ENCODE results near the gene RAP1A.

Gene RAP1A

DNA sequence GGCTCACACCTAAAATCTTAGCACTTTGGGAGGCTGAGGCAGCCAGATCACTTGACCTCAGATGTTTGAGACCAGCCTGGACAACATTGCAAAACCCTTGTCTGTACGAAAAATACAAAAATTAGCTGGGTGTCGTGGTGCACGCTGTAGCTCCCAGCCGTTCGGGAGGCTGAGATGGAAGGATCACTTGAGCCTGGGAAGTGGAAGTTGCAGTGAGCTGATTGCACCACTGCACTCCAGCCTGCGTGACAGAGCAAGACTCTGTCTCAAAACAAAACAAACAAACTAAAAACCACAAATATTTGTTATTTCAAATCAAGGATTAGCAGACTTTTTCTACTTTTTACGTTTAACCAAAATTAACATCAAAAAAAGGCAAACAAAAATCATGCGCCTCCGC is 88.3 kb downstream of the RAP1A start:
- no peaks in the 10 kb centered on the region for H3K79me2 ChIP-seq (ENCODE audit: low read length)
- H2AFZ ChIP-seq (ENCODE audit: low read length), result no peak overlapping the region
- no peak overlapping the region for H3K9ac ChIP-seq (ENCODE audit: low read length)
- H3K27ac ChIP-seq (ENCODE audit: low read length), result no peak overlapping the region
- H3K4me3 ChIP-seq (ENCODE audit: low read length), result no peak overlapping the region
- no peak for TF ChIP-seq EZH2phosphoT487 (IDR thresholded peaks at IDR 0.05; ENCODE audit: low read length)
- no peak for TF ChIP-seq EZH2 (optimal IDR thresholded peaks at IDR 0.05; ENCODE audit: low read depth, low read length)
- TF ChIP-seq, protein P1, sequence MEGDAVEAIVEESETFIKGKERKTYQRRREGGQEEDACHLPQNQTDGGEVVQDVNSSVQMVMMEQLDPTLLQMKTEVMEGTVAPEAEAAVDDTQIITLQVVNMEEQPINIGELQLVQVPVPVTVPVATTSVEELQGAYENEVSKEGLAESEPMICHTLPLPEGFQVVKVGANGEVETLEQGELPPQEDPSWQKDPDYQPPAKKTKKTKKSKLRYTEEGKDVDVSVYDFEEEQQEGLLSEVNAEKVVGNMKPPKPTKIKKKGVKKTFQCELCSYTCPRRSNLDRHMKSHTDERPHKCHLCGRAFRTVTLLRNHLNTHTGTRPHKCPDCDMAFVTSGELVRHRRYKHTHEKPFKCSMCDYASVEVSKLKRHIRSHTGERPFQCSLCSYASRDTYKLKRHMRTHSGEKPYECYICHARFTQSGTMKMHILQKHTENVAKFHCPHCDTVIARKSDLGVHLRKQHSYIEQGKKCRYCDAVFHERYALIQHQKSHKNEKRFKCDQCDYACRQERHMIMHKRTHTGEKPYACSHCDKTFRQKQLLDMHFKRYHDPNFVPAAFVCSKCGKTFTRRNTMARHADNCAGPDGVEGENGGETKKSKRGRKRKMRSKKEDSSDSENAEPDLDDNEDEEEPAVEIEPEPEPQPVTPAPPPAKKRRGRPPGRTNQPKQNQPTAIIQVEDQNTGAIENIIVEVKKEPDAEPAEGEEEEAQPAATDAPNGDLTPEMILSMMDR (IDR thresholded peaks at IDR 0.05; ENCODE audit: low read length), result no peak
- no peaks in the 10 kb centered on the region for H3K9me2 ChIP-seq (replicated peaks; ENCODE audit: insufficient read depth, low read length)
- H3F3A ChIP-seq (ENCODE audit: insufficient read depth, low read length), result peaks cover 4% of the 10 kb centered on the region; the same call in 1 of the 2 replicates
- no peaks in the 10 kb centered on the region for H4K20me1 ChIP-seq (ENCODE audit: insufficient read depth, low read length)
- H3K36me3 ChIP-seq (replicated peaks; ENCODE audit: insufficient read depth, low read length), result no peaks in the 10 kb centered on the region
- no peak overlapping the region for H3K4me2 ChIP-seq (ENCODE audit: low read depth, low read length)
- H3K4me1 ChIP-seq (ENCODE audit: low read length), result peaks cover 9% of the 10 kb centered on the region; the same call in 1 of the 2 replicates
- no peak for DNase-seq
- H3K27me3 ChIP-seq (replicated peaks; ENCODE audit: insufficient read depth, low read length), result no peaks in the 10 kb centered on the region
- H3K9me3 ChIP-seq (replicated peaks; ENCODE audit: insufficient read depth, low read length), result no peaks in the 10 kb centered on the region

DNA sequence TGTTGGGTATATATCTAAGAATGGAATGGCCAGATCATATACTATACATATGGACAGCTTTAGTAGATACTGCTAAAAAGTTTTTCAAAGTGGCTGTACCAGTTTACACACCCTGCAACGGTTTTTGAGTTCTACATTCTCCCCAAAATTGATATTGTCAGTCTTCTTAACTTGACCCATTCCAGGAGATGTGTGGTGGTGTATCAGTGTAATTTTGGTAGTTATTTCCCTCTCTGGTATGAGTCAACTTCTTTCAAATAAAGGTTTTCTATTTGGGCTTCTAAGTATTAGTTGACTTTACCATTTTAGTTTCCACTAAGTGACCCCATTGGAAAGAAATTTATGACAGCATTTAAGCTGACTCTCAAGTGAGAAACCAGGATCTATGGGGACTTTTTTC is 90.4 kb downstream of the RAP1A start:
- H3K27me3 ChIP-seq (replicated peaks; ENCODE audit: insufficient read depth, low read length), result no peaks in the 10 kb centered on the region
- H4K20me1 ChIP-seq (ENCODE audit: insufficient read depth, low read length), result no peaks in the 10 kb centered on the region
- TF ChIP-seq EZH2phosphoT487 (IDR thresholded peaks at IDR 0.05; ENCODE audit: low read length) (no peak), EZH2 (optimal IDR thresholded peaks at IDR 0.05; ENCODE audit: low read depth, low read length) (no peak)
- TF ChIP-seq, protein P1 (IDR thresholded peaks at IDR 0.05; ENCODE audit: low read length), result no peak
- no peaks in the 10 kb centered on the region for H3F3A ChIP-seq (ENCODE audit: insufficient read depth, low read length)
- H3K36me3 ChIP-seq (replicated peaks; ENCODE audit: insufficient read depth, low read length), result no peaks in the 10 kb centered on the region
- no peak overlapping the region for H3K27ac ChIP-seq (ENCODE audit: low read length)
- H3K4me2 ChIP-seq (ENCODE audit: low read depth, low read length), result no peak overlapping the region
- no peak for DNase-seq
- no peak overlapping the region for H2AFZ ChIP-seq (ENCODE audit: low read length)
- no peaks in the 10 kb centered on the region for H3K9me2 ChIP-seq (replicated peaks; ENCODE audit: insufficient read depth, low read length)
- H3K9ac ChIP-seq (ENCODE audit: low read length), result no peak overlapping the region
- 0 out of 2 replicates have a peak, but pooled peaks cover 4% of the 10 kb centered on the region for H3K4me1 ChIP-seq (ENCODE audit: low read length)
- H3K79me2 ChIP-seq (ENCODE audit: low read length), result no peaks in the 10 kb centered on the region
- H3K4me3 ChIP-seq (ENCODE audit: low read length), result no peak overlapping the region
- no peaks in the 10 kb centered on the region for H3K9me3 ChIP-seq (replicated peaks; ENCODE audit: insufficient read depth, low read length)

DNA sequence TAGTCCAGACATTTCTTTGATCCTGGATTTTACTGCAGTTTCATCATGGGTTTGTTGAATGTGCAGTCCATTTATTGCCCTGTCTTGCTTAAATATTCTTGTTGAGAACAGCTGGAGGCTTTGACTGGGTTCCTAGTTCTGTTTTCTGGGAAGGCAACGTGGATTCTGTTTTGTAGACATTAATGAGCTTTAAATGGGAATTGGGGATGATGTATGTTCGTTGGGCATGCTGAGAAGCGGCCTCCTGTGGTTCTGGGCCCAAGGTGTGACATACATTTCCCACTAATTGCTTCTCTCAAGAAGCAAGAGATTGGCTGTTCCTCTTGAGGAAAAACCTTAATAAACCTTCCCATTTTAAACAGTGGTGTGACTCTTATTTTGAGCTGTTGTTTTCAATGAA is 96.7 kb downstream of the RAP1A start:
- H3K9me3 ChIP-seq (replicated peaks; ENCODE audit: insufficient read depth, low read length), result no peaks in the 10 kb centered on the region
- no peak overlapping the region for H3K9ac ChIP-seq (ENCODE audit: low read length)
- no peak overlapping the region for H3K27ac ChIP-seq (ENCODE audit: low read length)
- H3K36me3 ChIP-seq (replicated peaks; ENCODE audit: insufficient read depth, low read length), result no peaks in the 10 kb centered on the region
- H3K79me2 ChIP-seq (ENCODE audit: low read length), result no peaks in the 10 kb centered on the region
- no peak overlapping the region for H2AFZ ChIP-seq (ENCODE audit: low read length)
- no peaks in the 10 kb centered on the region for H3K4me1 ChIP-seq (ENCODE audit: low read length)
- DNase-seq, result no peak
- no peak overlapping the region for H3K4me3 ChIP-seq (ENCODE audit: low read length)
- H3K9me2 ChIP-seq (replicated peaks; ENCODE audit: insufficient read depth, low read length), result no peaks in the 10 kb centered on the region
- H4K20me1 ChIP-seq (ENCODE audit: insufficient read depth, low read length), result no peaks in the 10 kb centered on the region
- H3K27me3 ChIP-seq (replicated peaks; ENCODE audit: insufficient read depth, low read length), result no peaks in the 10 kb centered on the region
- TF ChIP-seq, protein P1 (IDR thresholded peaks at IDR 0.05; ENCODE audit: low read length), result no peak
- TF ChIP-seq EZH2phosphoT487 (IDR thresholded peaks at IDR 0.05; ENCODE audit: low read length), result no peak
- no peak for TF ChIP-seq EZH2 (optimal IDR thresholded peaks at IDR 0.05; ENCODE audit: low read depth, low read length)
- no peaks in the 10 kb centered on the region for H3F3A ChIP-seq (ENCODE audit: insufficient read depth, low read length)
- H3K4me2 ChIP-seq (ENCODE audit: low read depth, low read length), result no peak overlapping the region
